ENCODE measurements around the gene FANCI. TPM values are rescaled to one million over a fixed set of nuclear protein-coding genes. Genes with fewer than 3 reads are reported as not detected.

Gene FANCI
- total RNA-seq, 2 experiments from 2014 or later: 180 TPM

- ChIA-PET CTCF (interaction anchor here (0.8 kb wide), 1 partner anchor 54 kb away, joined by 3 read pairs; no protein-coding TSS in a partner anchor), POLR2A (interaction anchor here (1.3 kb wide), 1 partner anchor 44 kb away, joined by 3 read pairs; no protein-coding TSS in a partner anchor)
- no peaks in the 10 kb centered on the region for H3K36me3 Mint-ChIP-seq (ENCODE audit: low read depth)
- DNase-seq (no peak), ATAC-seq (no peak)
- H3K27ac Mint-ChIP-seq: no peak overlapping the region
- TF ChIP-seq, protein P1, sequence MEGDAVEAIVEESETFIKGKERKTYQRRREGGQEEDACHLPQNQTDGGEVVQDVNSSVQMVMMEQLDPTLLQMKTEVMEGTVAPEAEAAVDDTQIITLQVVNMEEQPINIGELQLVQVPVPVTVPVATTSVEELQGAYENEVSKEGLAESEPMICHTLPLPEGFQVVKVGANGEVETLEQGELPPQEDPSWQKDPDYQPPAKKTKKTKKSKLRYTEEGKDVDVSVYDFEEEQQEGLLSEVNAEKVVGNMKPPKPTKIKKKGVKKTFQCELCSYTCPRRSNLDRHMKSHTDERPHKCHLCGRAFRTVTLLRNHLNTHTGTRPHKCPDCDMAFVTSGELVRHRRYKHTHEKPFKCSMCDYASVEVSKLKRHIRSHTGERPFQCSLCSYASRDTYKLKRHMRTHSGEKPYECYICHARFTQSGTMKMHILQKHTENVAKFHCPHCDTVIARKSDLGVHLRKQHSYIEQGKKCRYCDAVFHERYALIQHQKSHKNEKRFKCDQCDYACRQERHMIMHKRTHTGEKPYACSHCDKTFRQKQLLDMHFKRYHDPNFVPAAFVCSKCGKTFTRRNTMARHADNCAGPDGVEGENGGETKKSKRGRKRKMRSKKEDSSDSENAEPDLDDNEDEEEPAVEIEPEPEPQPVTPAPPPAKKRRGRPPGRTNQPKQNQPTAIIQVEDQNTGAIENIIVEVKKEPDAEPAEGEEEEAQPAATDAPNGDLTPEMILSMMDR (IDR thresholded peaks at IDR 0.05): no peak
- peaks cover 84% of the 10 kb centered on the region for H3K27me3 Mint-ChIP-seq
- no peaks in the 10 kb centered on the region for H3K9me3 Mint-ChIP-seq
- no peak overlapping the region for H3K4me3 Mint-ChIP-seq
- intact Hi-C loops (cut with micrococcal nuclease): no loop called here
- peaks cover 9% of the 10 kb centered on the region for H3K4me1 Mint-ChIP-seq (ENCODE audit: low read depth)
These were observed 121.1 kb downstream of the FANCI start for GRCh38 chr15:89364741-89365450.

- ChIA-PET POLR2A (interaction anchor here (1.3 kb wide), 1 partner anchor 43 kb away, joined by 3 read pairs; no protein-coding TSS in a partner anchor), CTCF (interaction anchor here (0.8 to 1.5 kb wide), 2 partner anchors 34 to 53 kb away, joined by 3 to 4 read pairs; no protein-coding TSS in a partner anchor)
- intact Hi-C loops (cut with micrococcal nuclease): no loop called here
These were observed 121.8 kb downstream of the FANCI start for GRCh38 chr15:89365462-89366065.

More at GRCh38 chr15:89365462-89366065, 121.8 kb downstream of the FANCI start:
- Mint-ChIP-seq H3K36me3 (ENCODE audit: low read depth) (no peaks in the 10 kb centered on the region), H3K27ac (no peak overlapping the region), H3K9me3 (no peaks in the 10 kb centered on the region), H3K4me3 (no peak overlapping the region), H3K4me1 (ENCODE audit: low read depth) (peaks cover 9% of the 10 kb centered on the region), H3K27me3 (peaks cover 85% of the 10 kb centered on the region)
- TF ChIP-seq, protein P1 (IDR thresholded peaks at IDR 0.05): no peak
- no peak for DNase-seq
- ATAC-seq: no peak

Small RNA genes lying within 50 kb of the gene (microRNA-seq; reads per million reads assigned to microRNA genes)
- 0.91 reads per million for gene MIR6766 (ENCODE audit: borderline microRNAs expressed, borderline replicate concordance)

Other genes starting within 250 kb of the FANCI start
- gene ABHD2, start 155.5 kb upstream of the FANCI start, total RNA-seq: 10 to 100 TPM; 36.8 to 38.9 TPM
- gene RLBP1, start 22.4 kb upstream of the FANCI start, total RNA-seq: not detected
- 100 to 1,000 TPM; 101 to 106 TPM for gene POLG, start 90.8 kb downstream of the FANCI start, total RNA-seq

Data from activated CD8-positive, alpha-beta T cell treated with anti-CD3 and anti-CD28 coated beads for 36 hours (primary cell).